B cell (primary cell): ENCODE measurements around the gene LBH.

Experiments
- CTCF ChIP-seq: fragments of 200-600 bp; IDR thresholded peaks from one replicate; pipeline ENCODE4 v1.8.0; 2022; ENCODE audit warnings: antibody characterized with exemption, mild to moderate bottlenecking
- EZH2 ChIP-seq: IDR thresholded peaks from 2 replicates; pipeline ENCODE4 v1.6.1; 2012; ENCODE audit warnings: borderline replicate concordance, low read depth, mild to moderate bottlenecking, moderate library complexity, low read length; ENCODE audit not compliant: insufficient read depth, poor library complexity, severe bottlenecking

DNA sequence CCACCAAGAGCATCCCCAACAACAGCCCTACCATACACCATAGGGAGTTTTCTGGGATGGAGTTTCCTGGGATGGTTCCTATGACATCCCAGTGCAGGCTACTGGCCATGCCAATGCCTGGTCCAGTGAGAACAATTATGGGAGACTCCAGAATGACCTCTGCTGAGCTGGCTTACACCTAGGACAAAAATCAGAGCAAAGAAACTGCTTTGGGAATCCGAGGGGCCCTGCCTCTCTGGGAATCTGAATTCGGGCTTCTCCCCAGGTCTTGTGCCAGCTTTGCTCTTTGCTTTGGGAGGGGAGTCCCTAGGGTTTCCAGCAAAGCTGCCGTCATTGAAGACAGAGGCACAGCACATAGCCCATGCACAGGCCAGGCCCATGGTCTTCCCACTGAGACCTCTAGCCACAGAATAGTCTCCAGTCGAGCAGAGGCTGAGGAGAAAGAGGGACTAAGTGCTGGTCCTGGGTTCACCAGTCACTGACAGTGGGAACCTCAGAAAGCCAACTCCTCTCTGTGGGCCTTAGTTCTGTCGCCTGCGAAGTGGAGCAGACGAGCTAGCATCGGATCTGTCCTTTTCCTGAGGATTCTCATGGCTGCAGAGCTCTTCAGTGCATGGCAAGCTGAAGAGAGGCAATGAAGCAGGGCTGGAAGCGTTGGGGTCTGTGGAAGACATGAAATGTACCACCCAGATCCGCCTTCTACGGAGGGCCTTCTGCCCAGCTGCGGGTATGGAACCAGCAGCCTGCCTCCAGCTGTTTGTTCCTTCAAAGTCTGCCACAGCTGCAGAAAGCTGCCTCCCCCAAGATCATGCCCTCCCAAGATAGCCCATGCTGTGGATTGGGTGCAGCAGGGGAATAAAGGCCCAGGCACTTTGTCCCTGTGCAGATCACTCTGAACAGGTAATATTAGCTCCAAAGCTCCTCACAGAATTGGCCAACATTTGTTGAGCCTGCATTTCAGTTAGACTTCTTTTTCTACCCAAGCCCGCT lies 11.2 kb upstream of the LBH start:
- TF ChIP-seq CTCF: no peak
- no peak for TF ChIP-seq EZH2
